GM19193 (cell line): ENCODE measurements around the gene NCKAP1.

Experiments used
- POLR2A ChIP-seq: IDR thresholded peaks from 4 replicates; pipeline ENCODE4 v1.6.1; 2011; ENCODE audit not compliant: insufficient read depth, insufficient read length; ENCODE audit errors: extremely low read depth

Gene NCKAP1

GRCh38 chr2:182913064-182913463, 125.2 kb downstream of the NCKAP1 start:
- no peak for TF ChIP-seq POLR2A

GRCh38 chr2:182912518-182912915, 125.7 kb downstream of the NCKAP1 start:
- TF ChIP-seq POLR2A: no peak

- TF ChIP-seq POLR2A: no peak
These were observed 126.3 kb downstream of the NCKAP1 start for GRCh38 chr2:182911813-182912517.

GRCh38 chr2:182910965-182911364, 127.3 kb downstream of the NCKAP1 start:
- no peak for TF ChIP-seq POLR2A

GRCh38 chr2:182907081-182907830, 131.0 kb downstream of the NCKAP1 start:
- no peak for TF ChIP-seq POLR2A

GRCh38 chr2:182906454-182906853, 131.8 kb downstream of the NCKAP1 start:
- no peak for TF ChIP-seq POLR2A

GRCh38 chr2:182904844-182905243, 133.4 kb downstream of the NCKAP1 start:
- TF ChIP-seq POLR2A: no peak

GRCh38 chr2:182903566-182903965, 134.7 kb downstream of the NCKAP1 start:
- no peak for TF ChIP-seq POLR2A

GRCh38 chr2:182901748-182902147, 136.5 kb downstream of the NCKAP1 start:
- TF ChIP-seq POLR2A: no peak

- TF ChIP-seq POLR2A: no peak
These were observed 139.5 kb downstream of the NCKAP1 start for GRCh38 chr2:182898718-182899117.

GRCh38 chr2:182897137-182897536, 141.1 kb downstream of the NCKAP1 start:
- no peak for TF ChIP-seq POLR2A

GRCh38 chr2:182895798-182896197, 142.5 kb downstream of the NCKAP1 start:
- no peak for TF ChIP-seq POLR2A

- no peak for TF ChIP-seq POLR2A
These were observed 143.1 kb downstream of the NCKAP1 start for GRCh38 chr2:182895169-182895568.

- TF ChIP-seq POLR2A: no peak
These were observed 144.1 kb downstream of the NCKAP1 start for GRCh38 chr2:182894174-182894573.

- TF ChIP-seq POLR2A: no peak
These were observed 144.6 kb downstream of the NCKAP1 start for GRCh38 chr2:182893666-182894065.

- no peak for TF ChIP-seq POLR2A
These were observed 146.6 kb downstream of the NCKAP1 start for GRCh38 chr2:182891611-182892010.
